GM21825 (cell line): ENCODE measurements around the gene RIMBP2.
"Not testable (repeated sequence)": the region's sequence is repeated elsewhere in the genome, so short reads cannot be mapped to it uniquely, and the experiment has no call there.

Source experiments
- ATAC-seq: cut with Tn5 transposase; IDR thresholded peaks from one replicate; pipeline ENCODE4 v1.9.1; 2021; ENCODE audit warnings: mild to moderate bottlenecking, moderate library complexity; ENCODE audit not compliant: unreplicated experiment

The RIMBP2 gene

DNA sequence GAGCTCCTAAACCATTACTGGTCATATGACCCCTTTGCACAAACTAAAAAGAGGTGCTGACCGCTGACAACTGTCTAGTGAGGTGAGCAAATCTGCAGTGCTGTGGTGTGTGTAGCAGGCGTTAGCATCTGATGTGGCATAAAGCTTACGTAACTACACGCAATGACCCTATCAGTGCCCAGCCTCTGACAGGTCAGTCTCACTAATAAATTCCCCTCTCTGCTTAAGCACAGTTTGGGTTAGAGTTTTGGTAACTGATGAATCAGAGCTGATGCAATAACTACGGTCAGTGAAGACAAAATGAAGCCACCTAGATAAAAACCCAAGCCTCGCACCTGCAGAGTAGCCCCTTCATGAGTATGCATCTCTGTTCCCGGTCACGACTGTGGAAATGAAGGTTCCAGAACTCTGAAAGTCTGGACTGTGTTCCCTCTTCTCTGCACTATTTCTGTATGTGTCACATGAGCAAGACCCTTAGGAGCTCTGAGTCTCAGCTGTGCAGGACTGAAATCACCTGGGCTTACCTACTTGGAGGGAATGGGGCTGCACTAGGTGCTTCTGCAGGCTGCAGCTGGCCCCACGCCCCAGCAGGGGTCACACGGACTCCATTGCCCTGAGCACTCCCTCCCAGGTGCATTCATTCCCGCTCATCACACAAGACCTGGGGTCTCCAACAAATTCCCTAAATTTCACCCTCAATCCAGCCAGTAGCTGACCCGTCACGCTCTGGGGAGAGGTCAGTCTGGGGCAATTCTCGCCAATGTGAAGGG lies 54.4 kb downstream of the RIMBP2 start:
- ATAC-seq = no peak

DNA sequence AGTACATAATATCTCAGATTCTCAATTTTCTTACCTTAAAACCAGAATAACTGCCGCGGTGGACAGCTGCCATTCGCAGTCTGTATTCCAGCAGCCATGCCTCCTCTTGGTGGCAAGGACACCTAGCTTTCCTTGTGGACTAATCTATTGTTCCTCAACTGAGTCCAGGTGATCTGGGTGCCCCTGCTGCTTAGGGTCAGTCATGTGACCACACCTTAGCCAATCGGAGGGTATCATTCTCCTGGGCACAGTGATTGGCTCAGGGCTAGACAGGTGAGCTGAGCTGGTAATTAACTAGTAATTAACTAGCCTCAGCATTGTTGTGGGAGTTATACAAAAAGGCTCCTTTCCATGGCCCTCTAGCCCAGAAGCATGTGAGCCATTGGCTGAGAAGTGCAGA lies 55.0 kb downstream of the RIMBP2 start:
- ATAC-seq = no peak

DNA sequence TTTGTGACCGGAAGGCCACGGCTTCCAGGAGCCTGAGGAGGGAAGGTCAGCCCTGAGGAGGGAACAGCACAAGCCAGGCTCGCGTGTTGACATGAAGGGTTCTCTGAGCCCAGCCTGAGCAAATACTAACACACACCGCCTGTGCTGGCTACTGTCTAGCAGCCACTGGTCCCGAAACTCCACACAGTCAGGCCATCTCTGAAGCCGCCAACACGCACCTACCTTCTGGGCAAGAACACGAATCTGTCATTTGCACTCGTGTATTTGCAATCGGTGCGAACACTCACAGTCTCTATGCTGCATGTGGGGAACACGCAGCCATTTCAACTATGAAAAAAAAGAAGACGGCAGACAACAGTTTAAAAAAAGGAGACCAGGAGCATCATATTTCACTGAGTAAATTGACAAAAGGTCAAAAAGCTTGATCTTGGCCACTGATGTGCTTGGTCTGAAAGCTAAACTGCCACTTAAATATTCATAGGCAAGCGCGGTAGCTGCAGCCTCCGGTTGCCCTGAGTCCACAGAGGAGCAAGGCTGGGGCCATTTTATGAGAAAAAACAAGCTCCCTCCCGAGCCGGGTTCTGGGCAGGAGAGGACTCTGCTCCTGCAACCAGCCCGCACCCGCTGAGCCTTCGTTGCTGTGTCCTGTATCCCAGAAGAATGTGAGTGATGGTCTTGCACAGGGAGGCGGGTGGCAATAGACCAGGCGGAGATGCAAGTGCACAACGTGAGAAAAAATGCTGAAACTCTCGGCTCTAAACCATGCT lies 57.8 kb downstream of the RIMBP2 start:
- no peak for ATAC-seq

DNA sequence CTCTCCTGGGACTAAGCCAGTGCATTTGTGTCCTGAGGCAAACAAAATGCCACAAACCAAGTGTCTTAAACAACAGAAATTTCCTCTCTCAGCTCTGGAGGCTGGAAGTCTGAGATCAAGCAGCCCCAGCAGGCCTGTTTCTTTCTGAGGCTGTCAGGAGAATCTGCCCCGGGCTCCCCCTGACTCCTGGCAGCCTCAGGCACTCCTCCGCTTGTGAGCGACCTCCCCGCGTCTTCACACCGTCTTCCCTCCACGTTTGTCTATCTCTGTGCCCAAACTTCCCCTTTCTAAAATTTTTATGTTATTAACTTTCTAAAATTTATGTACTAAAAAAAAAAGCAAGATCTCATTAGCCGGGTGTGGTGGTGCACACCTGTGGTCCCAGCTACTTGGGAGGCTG lies 59.7 kb downstream of the RIMBP2 start:
- ATAC-seq = no peak

DNA sequence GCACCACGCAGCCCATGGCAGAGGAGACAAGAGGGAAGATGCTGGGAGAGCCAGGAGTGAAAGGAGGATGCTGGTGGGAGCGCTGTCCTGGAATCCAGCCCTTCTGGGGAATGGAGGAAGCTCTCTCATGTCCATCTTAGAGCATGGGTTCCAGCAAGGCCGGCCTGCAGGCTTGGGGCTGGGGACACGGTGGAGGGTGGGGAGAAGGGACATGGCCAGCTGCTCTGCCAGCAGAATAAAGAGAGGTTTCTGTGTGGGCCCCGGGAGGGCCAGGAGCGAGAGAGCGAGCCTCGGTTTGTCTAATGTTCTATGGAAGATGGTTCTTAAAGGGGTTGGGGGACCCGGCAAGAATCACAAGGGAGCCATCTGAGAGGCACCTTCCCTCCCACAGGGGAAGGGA lies 60.2 kb downstream of the RIMBP2 start:
- ATAC-seq = no peak

DNA sequence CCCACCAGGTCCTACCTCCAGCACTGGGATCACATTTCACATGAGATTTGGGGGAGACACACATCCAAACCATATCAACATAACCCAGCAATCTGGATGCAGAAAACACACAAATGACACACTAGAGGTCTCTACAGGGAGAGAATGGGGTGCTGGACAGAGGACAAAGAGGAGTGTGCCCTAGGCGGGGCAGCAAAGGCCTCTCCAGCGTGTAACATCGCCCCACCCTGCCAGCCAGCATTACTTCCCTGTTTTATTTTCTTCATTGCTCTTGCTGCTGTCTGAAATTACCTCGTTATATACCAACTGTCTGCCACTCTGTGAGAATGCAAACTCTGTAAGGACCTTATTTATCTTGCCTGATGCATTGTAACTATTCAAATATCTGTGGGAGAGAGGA lies 61.1 kb downstream of the RIMBP2 start:
- no peak for ATAC-seq

DNA sequence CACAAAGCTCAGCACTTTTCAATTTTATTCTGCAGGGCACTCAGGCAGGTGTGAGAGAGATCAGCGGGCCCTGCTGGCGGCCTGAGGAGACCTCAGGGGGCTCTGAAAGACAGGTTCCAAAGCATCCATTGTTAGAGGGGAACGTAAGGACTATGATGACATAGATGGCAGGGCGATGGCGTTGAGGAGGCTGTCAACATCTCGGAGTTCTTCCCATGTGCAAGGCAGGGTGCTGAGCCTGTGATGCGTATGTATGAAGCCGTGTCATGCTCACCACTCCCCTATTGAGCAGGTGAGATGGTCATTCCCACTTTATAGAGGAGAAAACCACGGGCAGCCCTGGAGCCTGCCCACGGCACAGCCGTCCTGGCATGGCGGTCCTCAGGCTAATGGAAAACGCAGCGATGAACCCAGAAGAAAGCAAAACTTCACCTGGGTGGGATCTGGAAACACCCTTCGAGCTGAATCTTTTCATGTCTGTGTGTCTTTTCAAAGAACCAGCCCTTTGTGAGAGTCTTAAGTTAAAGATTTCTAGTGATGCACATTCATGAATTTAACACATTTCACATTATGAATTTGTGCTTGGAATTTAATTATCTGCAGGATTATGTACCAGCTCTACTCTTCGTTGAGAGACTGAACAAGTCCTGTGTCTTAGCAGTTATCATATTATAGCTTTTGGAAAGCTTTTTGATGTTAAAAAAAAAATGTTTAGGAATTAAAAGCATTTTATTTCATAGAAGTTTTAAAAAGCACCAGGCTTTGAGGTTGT lies 64.7 kb downstream of the RIMBP2 start:
- ATAC-seq = no peak

DNA sequence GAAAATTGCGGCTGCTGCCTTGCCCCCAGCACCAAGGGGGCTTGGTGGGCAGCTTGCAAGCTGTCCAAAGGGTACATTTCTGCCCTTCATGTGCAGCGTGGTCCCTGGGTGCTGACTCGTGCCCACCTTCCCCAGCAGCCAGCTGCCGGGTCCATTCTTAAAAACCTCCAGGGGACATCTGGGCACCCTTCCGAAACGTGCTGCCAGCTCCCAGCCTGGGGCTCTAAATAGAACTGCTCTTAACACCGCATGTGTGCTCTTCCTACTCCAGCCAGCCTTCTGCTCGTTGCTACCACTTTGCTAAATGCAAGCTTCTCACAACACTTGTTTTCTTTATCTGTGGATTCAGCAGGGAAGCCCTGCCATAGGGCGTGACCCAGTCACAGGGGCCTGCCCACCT lies 66.0 kb downstream of the RIMBP2 start:
- ATAC-seq = no peak

DNA sequence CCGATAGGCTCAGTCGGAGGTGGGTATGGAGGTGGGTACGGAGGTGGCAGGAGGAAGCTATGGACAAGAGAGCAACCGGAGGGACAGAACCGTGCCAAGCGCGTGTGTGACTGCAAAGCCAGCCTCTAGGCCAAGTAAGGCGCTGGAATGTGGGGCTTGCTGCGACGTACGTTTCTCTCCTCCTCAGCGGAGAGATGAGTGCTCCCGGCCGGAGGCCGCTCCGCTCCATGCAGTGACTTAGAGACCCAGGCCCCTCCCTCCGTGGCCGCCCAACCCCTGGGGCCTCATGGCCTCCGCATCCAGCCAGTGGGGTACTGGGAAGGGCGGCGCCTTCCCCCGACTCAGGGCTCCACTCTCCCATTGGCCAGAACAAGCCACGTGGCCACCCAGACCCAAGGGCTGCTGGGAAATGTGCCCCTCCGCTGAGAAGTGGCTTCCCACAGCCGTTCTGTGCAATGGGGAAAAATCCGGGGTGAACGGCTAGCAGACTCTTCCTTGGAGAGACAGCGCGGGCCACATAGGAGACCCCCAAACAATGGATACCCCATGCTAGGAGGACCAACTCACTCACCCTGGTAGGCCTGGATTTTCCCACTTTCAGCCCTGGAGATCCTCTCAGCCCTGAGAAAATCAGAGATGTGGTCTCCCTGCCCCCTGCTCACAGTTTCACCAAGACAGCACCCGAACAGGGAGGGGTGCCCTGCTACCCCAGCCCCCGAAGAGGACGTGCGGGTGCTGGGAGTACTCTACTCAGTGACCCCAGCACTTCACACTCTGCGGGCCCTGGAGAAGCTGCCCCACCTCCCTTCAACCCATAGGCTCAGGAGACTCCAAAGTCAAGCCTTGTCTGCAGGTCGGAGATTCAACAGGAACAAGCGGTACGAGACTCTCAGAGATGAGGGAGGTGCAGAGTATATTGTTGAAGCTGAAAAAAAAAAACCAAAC lies 66.7 kb downstream of the RIMBP2 start:
- no peak for ATAC-seq

DNA sequence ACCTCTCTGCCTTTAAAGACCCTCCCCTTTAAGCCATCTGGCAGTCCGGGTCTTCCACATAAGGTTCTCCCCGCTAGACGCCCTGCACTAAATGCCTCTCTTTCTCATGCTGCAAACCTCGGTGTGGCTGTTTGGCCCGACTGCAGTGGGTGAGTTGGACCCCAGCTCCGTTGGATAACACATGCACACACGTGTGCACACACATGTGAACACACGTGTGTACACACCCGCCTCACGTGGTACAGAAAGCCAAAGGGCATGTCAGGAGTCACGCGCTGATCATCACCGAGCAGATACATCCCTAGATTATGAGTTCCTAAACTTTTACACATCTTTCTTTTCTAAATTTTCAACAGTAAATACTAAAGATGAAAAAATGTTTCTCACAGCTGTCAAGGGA lies 68.3 kb downstream of the RIMBP2 start:
- ATAC-seq = no peak

DNA sequence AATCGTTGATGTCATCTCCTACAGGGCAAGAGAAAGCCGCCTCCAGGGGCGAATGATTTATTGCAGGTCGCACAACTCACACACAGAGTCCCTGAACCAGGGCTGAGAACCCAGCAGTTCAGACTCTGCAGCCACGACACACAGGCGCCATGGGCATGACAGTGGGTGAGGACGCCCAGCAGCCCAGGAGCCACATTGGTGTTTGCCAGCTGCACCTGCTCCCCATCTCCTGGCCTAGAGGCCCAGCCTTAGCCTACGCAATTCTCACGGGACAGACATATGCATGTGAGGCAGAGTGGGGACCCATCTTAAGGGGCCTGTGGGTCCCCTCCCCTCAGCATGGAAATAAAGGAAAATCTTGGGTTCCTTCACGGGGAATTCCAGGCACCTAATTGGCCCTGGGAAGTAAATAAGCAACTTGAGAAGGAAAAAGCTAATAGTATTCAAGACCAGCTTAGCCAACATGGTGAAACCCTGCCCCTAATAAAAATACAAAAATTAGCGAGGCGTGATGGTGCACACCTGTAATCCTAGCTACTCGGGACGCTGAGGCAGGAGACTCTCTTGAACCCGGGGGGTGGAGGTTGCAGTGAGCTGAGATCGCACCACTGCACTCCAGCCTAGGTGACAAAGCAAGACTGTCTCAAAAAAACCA lies 69.3 kb downstream of the RIMBP2 start:
- no peak for ATAC-seq

DNA sequence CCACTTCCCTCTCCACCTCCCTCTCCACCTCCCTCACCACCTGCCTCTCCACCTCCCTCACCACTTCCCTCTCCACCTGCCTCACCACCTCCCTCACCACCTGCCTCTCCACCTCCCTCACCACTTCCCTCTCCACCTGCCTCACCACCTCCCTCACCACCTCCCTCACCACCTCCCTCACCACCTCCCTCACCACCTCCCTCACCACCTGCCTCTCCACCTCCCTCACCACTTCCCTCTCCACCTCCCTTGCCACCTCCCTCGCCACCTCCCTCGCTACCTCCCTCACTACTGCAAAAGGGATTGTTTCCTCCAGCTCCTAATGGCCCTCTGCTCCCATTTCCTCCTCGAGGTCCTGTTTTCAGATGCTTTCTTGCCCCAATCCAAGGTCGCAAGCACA lies 69.9 kb downstream of the RIMBP2 start:
- not testable (repeated sequence) for ATAC-seq

DNA sequence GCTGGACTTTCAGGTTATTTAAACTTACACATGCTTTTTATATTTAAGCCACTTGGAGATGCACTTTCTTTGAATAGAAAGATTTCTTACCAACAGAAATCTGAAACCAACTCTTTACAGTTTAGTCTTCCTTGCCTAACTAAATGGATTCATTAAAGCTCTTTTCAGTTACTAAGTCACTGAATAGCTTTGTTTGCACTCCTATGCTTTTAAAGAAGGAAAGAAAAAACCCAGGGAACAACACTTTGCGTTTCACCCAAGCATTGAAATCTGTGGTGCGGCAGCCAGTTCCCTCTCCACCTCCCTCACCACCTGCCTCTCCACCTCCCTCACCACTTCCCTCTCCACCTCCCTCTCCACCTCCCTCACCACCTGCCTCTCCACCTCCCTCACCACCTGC lies 70.3 kb downstream of the RIMBP2 start:
- no peak for ATAC-seq

DNA sequence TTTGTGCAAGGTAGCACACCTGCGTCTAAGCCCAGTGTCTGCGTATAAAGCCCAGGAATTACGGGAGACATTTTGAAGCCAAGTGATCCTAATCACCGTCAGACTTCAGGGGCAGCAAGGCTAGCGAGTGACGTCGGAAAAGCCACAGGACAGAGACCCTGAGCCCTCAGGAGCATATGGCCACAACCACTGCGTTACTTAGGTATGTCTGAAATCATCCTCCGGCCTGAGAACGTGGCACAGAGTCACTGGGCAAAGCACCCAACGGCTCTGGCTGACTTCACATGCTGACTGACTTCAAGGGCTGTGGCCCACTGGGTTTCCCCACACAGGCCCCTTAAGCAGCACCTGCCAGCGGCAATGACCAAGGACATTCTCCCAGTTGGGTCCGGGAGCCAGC lies 71.5 kb downstream of the RIMBP2 start:
- ATAC-seq = no peak

DNA sequence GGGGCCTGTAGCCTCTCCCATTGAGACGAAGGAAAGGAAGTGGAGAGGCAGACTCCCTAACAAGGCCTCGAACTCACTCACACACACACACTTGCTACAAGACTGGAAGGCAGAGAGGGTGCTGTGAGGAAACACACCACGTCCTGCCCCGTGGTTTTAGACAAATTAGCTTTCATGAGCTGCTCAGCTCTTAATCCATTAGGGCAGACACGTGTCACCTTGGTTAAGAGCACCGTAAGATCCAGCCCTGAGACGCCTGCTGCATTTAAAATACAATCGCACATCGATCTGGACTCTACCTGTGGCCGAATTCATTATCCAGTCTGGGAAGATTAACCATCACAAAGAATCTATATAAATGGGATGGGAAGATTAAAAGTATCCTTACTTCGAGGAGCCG lies 72.0 kb downstream of the RIMBP2 start:
- no peak for ATAC-seq

DNA sequence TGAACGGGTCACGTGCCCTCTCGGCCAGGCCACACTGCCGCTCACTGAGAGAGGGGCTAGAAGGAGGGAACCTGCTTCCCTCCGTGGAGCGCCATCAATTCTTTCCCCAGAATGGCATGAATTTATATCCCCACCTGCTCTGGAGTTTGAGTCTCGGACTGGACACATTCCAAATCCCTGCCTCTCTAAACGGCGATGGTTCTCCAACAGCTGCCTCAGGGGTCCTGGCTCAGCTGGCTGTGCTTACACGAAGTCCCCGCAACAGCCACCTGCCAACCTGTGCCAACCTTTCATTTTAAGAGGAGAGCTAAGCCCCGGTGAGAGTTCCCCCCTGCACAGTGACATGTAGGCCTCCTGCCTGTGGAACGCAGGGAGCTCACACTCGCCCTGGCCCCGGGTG lies 73.2 kb downstream of the RIMBP2 start:
- ATAC-seq = no peak

DNA sequence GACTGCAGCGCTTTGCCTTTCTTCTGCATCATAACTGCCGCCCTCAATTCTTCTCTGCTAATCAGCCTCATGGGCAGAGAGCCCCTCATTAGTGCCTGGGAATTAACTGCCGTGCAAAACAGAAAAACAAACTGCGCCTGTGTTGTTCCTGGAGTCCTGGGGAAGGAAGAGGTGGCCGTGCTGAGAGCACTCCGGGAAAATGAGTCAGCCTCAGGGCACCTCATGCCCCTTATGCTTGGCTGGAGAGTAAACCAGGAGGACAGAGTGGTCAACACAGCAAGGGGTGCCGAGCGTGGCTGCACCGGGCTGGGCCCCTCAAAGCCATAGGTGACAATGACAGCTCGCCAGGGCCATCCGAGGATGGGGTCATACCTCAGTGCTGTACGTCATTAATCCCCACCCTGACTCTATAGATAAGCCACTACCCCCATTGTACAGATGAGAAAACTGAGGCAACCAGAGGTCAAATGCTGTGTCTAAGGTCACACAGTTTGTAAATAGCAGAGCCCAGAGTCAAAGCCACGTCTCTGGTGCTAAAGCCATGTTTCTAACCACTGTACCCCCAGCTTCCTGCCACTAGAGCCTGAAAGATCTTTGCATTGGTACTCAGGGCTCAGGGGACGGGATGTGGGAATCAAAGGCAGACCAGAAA lies 74.4 kb downstream of the RIMBP2 start:
- ATAC-seq = no peak

DNA sequence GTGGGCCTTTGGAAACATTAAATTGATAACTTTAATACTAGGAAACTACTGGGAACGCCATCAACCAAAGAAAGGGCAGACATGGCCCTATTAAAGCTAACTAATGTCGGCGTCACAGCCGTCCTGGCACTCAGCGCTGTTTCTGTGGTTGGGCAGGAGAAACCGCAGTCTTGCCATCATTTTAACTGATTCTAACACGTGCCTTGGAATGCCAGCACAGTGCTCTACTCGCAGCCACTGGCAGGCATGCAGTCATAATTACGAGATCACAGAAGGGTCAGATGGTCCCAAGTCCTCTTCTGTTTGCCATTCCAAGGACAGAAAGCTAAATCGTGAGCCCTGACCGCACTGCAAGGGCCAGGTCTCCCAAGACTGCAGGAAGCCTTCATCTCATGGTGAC lies 75.2 kb downstream of the RIMBP2 start:
- no peak for ATAC-seq

DNA sequence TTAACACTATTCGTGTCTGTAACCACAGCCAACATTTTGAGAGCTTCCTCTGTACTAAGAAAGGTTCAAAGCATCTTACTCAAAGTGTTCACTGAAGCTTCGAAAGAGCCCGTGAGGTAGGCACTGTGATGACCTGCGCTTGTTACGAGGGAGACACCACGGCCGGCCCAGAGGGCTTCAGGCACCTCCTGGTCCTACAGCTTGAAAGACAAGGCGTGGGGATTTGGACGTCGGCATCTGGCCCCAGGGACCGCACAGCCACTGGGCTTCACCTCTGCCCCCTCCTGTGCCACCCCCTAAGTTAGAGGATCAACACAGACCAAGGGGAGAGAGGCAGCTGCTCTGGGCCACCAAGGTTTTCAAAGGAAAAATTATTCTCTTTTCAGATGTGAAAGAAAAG lies 75.6 kb downstream of the RIMBP2 start:
- ATAC-seq = no peak
